GM21723 (cell line): Measurements from ENCODE around the gene MCTP2.
"Not testable (repeated sequence)": the region's sequence is repeated elsewhere in the genome, so short reads cannot be mapped to it uniquely, and the experiment has no call there.

Experiments used
- ATAC-seq: cut with Tn5 transposase; IDR thresholded peaks from one replicate; pipeline ENCODE4 v1.9.1; 2021; ENCODE audit warnings: mild to moderate bottlenecking, moderate library complexity; ENCODE audit not compliant: unreplicated experiment

MCTP2 gene

DNA sequence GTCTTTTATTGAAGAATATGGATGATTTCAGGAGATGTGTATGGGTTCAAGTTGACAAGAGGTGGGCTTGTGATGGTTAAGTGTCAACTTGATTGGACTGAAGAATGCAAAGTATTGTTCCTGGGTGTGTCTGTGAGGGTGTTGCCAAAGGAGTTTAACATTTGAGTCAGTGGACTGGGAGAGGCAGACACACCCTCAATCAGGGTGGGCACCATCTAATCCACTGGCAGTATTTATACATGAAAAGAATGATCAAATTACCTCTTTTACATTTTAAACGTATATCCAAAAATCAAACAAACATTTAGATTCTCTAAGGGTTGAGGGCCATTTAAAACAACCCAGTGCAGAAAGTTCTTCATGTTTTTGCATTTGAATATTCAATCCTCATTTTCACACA is 262.2 kb downstream of the MCTP2 start:
- ATAC-seq, result not testable (repeated sequence)

- no peak for ATAC-seq
These were observed 263.4 kb downstream of the MCTP2 start for GRCh38 chr15:94494732-94495131.

GRCh38 chr15:94503293-94503692 is 271.9 kb downstream of the MCTP2 start:
- no peak for ATAC-seq

DNA sequence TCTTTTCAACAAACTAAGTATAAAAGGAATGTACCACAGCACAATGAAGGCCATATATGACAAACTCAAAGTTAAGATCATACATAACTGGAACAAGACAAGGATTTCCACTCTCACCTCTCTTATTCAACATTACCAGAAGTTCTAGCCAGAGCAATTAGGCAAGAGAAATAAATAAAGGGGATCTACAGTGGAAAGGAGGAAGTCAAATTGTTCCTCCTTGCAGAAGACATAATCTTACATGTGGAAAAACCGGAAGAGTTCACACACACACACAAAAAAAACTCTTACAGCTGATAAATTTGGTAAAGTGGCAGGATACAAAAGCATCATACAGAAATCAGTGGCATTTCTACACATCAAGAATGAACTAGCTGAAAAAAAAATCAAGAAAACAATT is 277.9 kb downstream of the MCTP2 start:
- ATAC-seq, result no peak

GRCh38 chr15:94522125-94522524 is 290.8 kb downstream of the MCTP2 start:
- ATAC-seq, result no peak

GRCh38 chr15:94523873-94524272 is 292.5 kb downstream of the MCTP2 start:
- no peak for ATAC-seq

DNA sequence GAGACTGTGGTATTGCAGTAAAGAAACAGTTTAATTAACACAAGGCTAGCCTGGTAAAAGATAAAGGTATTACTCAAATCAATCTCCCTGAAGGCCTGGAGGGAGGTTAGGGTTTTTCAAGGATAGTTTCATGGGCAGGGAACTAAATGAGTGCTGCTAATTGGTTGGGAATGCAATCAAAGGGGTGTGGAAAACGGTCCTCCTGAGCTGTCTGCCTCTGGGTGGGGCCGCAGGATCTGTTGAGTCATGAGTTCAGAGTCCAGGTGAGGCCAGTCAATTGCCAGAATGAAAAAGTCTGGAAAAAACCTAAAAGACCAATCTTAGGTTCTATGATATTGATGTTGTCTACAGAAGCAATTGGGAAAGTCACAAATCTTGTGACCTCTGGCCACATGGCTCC is 293.2 kb downstream of the MCTP2 start:
- ATAC-seq, result no peak

DNA sequence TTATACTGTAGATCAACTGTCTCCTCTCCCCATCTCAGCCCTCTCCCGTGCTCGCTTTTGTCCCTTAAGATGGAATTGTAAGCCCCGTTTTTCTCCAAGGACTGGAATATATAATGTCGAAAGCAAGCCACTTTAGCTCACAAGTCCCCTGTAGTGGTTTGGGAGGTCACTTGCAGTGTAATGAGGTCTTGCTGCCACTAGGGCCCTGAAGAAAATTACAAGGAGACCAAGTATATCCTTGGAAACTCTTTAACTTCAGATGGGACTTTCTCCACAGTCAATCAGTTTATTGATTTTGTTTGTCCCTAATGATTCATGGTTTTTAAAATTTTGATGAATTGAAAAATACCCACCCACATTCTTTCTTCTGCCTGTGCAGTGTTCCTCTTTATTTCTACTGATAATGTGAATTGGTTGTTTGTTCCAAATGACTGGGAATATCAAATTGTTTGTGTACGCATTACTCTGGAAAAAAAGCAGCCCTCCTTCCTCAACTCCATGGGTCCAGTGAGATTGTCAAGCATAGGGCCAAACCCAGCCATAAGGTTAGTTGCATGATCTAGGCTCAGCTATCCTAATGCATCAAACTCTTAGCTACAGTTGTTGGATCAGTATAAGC is 294.8 kb downstream of the MCTP2 start:
- ATAC-seq, result peak; percentile 59

GRCh38 chr15:94532226-94532625 is 300.9 kb downstream of the MCTP2 start:
- no peak for ATAC-seq
